SK-N-SH (cell line): ENCODE measurements around the gene CDKN2B-AS1. TPM values are rescaled to one million over a fixed set of nuclear protein-coding genes. Genes with fewer than 3 reads are reported as not detected.
A peak's percentile ranks its signal among the peaks of the same experiment; 100 is the strongest.

Experiments used
- CTCF ChIA-PET: fragments of 300-600, 350-600 bp; formaldehyde crosslinking; extraction: SDS; loops from one replicate; lab custom pipeline; 2021; lab: Yijun Ruan, JAX
- POLR2A ChIA-PET: fragments of 350-600 bp; sonication (Branson Sonifier 250); formaldehyde crosslinking; extraction: SDS; loops from one replicate; lab custom pipeline; 2020; ENCODE audit warnings: antibody characterized with exemption, inconsistent platforms; lab: Yijun Ruan, JAX
- DNase-seq: peaks from one replicate; pipeline ENCODE4 v3.0.0; 2012
- H2AFZ ChIP-seq: fragments of 200-600 bp; sonication (generic); 2 replicates; pipeline ENCODE4 v1.8.1; 2016; ENCODE audit warnings: antibody characterized with exemption, mild to moderate bottlenecking, low read depth
- H3F3A ChIP-seq: fragments of 200-600 bp; sonication (generic); replicated peaks from 2 replicates; pipeline ENCODE3; 2016; ENCODE audit warnings: antibody characterized with exemption, mild to moderate bottlenecking; ENCODE audit not compliant: insufficient read depth
- H3K27ac ChIP-seq, 2 experiments: fragments of 200-500 bp in 1 of 2; fragments of 200-600 bp in 1 of 2; sonication (Bioruptor generic) in 1 of 2; sonication (generic), shearing (Covaris generic) in 1 of 2; 2 replicates each; pipeline versions ENCODE4 v1.5.1 to v1.6.1; 2014 to 2016; ENCODE audit warnings: low read depth in 2 of 2, inconsistent platforms in 1 of 2, low read length in 1 of 2, mild to moderate bottlenecking in 1 of 2, mixed read lengths in 1 of 2
- H3K27me3 ChIP-seq: fragments of 200-600 bp; sonication (generic), shearing (Covaris generic); 2 replicates; pipeline ENCODE4 v1.6.1; 2016; ENCODE audit warnings: mixed run types; ENCODE audit not compliant: insufficient read depth
- H3K36me3 ChIP-seq, 2 experiments: fragments of 200-500 bp in 1 of 2; fragments of 200-600 bp in 1 of 2; sonication (Bioruptor generic) in 1 of 2; sonication (generic) in 1 of 2; replicated peaks in 1 of 2; 2 replicates each; pipeline versions ENCODE3 to v1.5.1; 2014 to 2016; ENCODE audit warnings: low read length in 1 of 2, mild to moderate bottlenecking in 1 of 2; ENCODE audit not compliant: insufficient read depth in 2 of 2, control insufficient read depth in 1 of 2
- H3K4me1 ChIP-seq, 2 experiments: fragments of 200-500 bp in 1 of 2; fragments of 200-600 bp in 1 of 2; sonication (Bioruptor generic) in 1 of 2; sonication (generic), shearing (Covaris generic) in 1 of 2; 2 replicates each; pipeline versions ENCODE4 v1.5.1 to v1.6.1; 2014 to 2016; ENCODE audit warnings: low read depth in 1 of 2, low read length in 1 of 2, mixed run types in 1 of 2; ENCODE audit not compliant: insufficient read depth in 2 of 2, control insufficient read depth in 1 of 2
- H3K4me2 ChIP-seq: fragments of 200-600 bp; sonication (generic), shearing (Covaris generic); 2 replicates; pipeline ENCODE4 v1.6.1; 2017; ENCODE audit warnings: mixed run types
- H3K4me3 ChIP-seq, 2 experiments: fragments of 200-500 bp in 1 of 2; fragments of 200-600 bp in 1 of 2; sonication (Bioruptor generic) in 1 of 2; sonication (generic), shearing (Covaris generic) in 1 of 2; 2 replicates each; pipeline versions ENCODE4 v1.5.1 to v1.8.1; 2014 to 2016; ENCODE audit warnings: low read depth in 2 of 2, inconsistent platforms in 1 of 2, low read length in 1 of 2, mild to moderate bottlenecking in 1 of 2, mixed read lengths in 1 of 2, moderate library complexity in 1 of 2
- H3K79me2 ChIP-seq: fragments of 200-600 bp; sonication (generic); 2 replicates; pipeline ENCODE4 v1.8.1; 2017; ENCODE audit warnings: mild to moderate bottlenecking; ENCODE audit not compliant: insufficient read depth
- H3K9ac ChIP-seq: fragments of 200-600 bp; sonication (generic); 2 replicates; pipeline ENCODE4 v1.6.1; 2017; ENCODE audit warnings: mixed run types
- H3K9me2 ChIP-seq: fragments of 200-600 bp; sonication (generic); 2 replicates; pipeline ENCODE4 v1.6.1; 2017; ENCODE audit warnings: mixed run types
- H3K9me3 ChIP-seq: fragments of 200-600 bp; sonication (generic); 2 replicates; pipeline ENCODE4 v1.6.1; 2017; ENCODE audit warnings: mixed run types, mild to moderate bottlenecking, moderate library complexity
- H4K20me1 ChIP-seq: fragments of 200-600 bp; sonication (generic); 2 replicates; pipeline ENCODE4 v1.6.1; 2017; ENCODE audit warnings: mild to moderate bottlenecking, mixed run types; ENCODE audit not compliant: insufficient read depth
- ELF1 ChIP-seq: IDR thresholded peaks from 2 replicates; pipeline ENCODE4 v1.4.0; 2012
- EP300 ChIP-seq, 2 experiments: IDR thresholded peaks; 2 replicates each; pipeline versions ENCODE4 v1.4.0 to v1.6.1; 2012; ENCODE audit warnings: borderline replicate concordance in 1 of 2, low read depth in 1 of 2, low read length in 1 of 2
- FOSL2 ChIP-seq: IDR thresholded peaks from 2 replicates; pipeline ENCODE4 v1.4.0; 2012; ENCODE audit warnings: low read depth, mild to moderate bottlenecking, moderate library complexity, borderline replicate concordance
- GABPA ChIP-seq: IDR thresholded peaks from 2 replicates; pipeline ENCODE4 v1.4.0; 2012; ENCODE audit warnings: low read depth, mild to moderate bottlenecking
- JUND ChIP-seq: IDR thresholded peaks from 2 replicates; pipeline ENCODE4 v1.4.0; 2012
- MEF2A ChIP-seq: IDR thresholded peaks from 2 replicates; pipeline ENCODE4 v1.4.0; 2012; ENCODE audit warnings: low read depth, borderline replicate concordance
- NFIC ChIP-seq: IDR thresholded peaks from 2 replicates; pipeline ENCODE4 v1.4.0; 2012; ENCODE audit warnings: borderline replicate concordance
- NRF1 ChIP-seq: IDR thresholded peaks from 2 replicates; pipeline ENCODE4 v1.6.1; 2012; ENCODE audit warnings: low read depth, mild to moderate bottlenecking, low read length
- POLR2AphosphoS5 ChIP-seq: IDR thresholded peaks from 2 replicates; pipeline ENCODE4 v1.6.1; 2012; ENCODE audit warnings: low read depth, low read length
- RCOR1 ChIP-seq: fragments of 150-350 bp; IDR thresholded peaks from 2 replicates; pipeline ENCODE4 v1.6.1; 2017; ENCODE audit warnings: antibody characterized with exemption, low read length
- RFX5 ChIP-seq: IDR thresholded peaks from 2 replicates; pipeline ENCODE4 v1.6.1; 2012; ENCODE audit warnings: mild to moderate bottlenecking, improper control_type of control experiment, low read length
- RXRA ChIP-seq: IDR thresholded peaks from 2 replicates; pipeline ENCODE4 v1.4.0; 2012; ENCODE audit warnings: low read depth, mild to moderate bottlenecking, borderline replicate concordance
- TAF1 ChIP-seq: IDR thresholded peaks from 2 replicates; pipeline ENCODE4 v1.6.1; 2012; ENCODE audit warnings: low read depth, mild to moderate bottlenecking, low read length, moderate library complexity, borderline replicate concordance
- TCF12 ChIP-seq: IDR thresholded peaks from 2 replicates; pipeline ENCODE4 v1.4.0; 2012
- TEAD4 ChIP-seq: IDR thresholded peaks from 2 replicates; pipeline ENCODE4 v1.4.0; 2012; ENCODE audit warnings: mild to moderate bottlenecking, borderline replicate concordance; ENCODE audit not compliant: insufficient read depth
- USF1 ChIP-seq: IDR thresholded peaks from 2 replicates; pipeline ENCODE4 v1.4.0; 2012; ENCODE audit warnings: low read depth, borderline replicate concordance
- USF2 ChIP-seq: fragments of 150-350 bp; IDR thresholded peaks from 2 replicates; pipeline ENCODE4 v1.6.1; 2017; ENCODE audit warnings: antibody characterized with exemption, low read length, low read depth, borderline replicate concordance
- WGBS: methylation state at CpG from one replicate; pipeline ENCODE4 v1.1.6; 2017; ENCODE audit warnings: low lambda C conversion rate; 5-methylcytosine and 5-hydroxymethylcytosine counted together
- polyA plus RNA-seq, 3 experiments: library from polyadenylated mRNA; depleted of rRNA; stranded (reverse); fragments of >200 nt; gene quantifications; 2 replicates each; pipeline ENCODE4 v1.2.3, GENCODE V29; 2012
- TF ChIP-seq, protein P1 (sequence below): IDR thresholded peaks from 2 replicates; pipeline ENCODE4 v1.6.1; 2012; ENCODE audit warnings: mild to moderate bottlenecking, low read depth, low read length, moderate library complexity
- TF ChIP-seq, protein P2 (sequence below): IDR thresholded peaks from 2 replicates; pipeline ENCODE4 v1.4.0; 2012; ENCODE audit warnings: low read depth, borderline replicate concordance

The CDKN2B-AS1 gene
- polyA plus RNA-seq, 1 of the 3 experiments (the other 2 are of a cell fraction), result 0.25 TPM

DNA sequence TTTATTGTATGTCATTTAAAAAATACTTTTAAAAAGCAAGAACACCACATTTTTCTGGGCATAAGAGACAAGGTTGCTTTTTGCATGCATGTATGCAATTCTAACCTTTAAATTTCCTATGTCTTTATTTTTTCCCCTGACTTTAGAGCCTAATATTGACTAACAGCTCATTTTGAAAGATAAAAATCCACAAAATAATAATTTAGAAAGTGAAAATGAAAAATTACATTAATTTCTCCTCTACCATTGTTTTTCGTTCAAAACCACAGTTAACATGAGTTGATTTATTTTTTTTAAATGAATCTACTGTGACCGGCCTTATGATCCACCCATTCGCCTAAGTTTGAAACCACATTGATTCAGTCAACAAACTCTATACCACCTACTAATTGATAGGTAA lies 152.0 kb downstream of the CDKN2B-AS1 start:
- no peaks in the 10 kb centered on the region for H3K4me1 ChIP-seq
- POLR2A ChIA-PET, result no interaction called here
- CTCF ChIA-PET, result interaction anchor here (0.6 to 0.7 kb wide), 2 partner anchors 69 to 786 kb away, joined by 3 read pairs; no protein-coding TSS in a partner anchor

DNA sequence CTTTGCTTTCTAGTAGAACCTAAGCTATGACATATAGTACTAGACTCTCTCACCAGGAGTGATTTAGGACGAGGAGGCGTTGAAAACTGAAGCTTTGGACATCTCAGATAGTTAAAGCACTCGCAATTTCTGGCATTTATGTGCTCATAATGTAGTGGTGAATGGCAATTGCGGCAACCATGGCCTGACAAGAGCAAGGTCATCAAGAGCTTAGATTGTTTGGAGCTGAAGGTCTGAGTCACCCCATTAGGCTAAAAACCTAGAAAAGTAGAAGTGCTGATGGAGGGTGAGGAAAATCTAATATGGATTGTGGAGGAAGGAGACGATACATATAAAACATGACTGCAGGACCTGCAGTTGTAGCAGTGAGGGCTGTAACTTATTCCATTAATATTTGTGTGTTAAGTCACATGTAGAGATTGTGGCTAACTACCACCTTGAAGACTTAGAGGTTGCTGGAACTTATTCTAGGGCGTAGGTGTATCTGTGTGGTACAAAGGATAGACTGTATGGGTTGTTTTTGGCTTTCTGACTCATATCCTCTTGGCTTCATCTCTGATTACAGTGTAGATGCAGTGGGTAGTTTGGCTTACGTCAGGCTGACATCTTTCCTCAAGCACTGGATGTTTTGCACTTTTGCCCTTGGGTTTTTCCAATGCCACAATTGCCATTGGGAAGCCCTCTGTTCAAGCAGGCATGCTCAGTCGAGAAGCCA lies 153.4 kb downstream of the CDKN2B-AS1 start:
- no peak for DNase-seq
- Histone ChIP-seq H3K79me2 (no peaks in the 10 kb centered on the region), H3K9me3 (no peaks in the 10 kb centered on the region), H3K9me2 (no peaks in the 10 kb centered on the region), H3K4me1 (no peaks in the 10 kb centered on the region), H3K27ac (peak overlapping the region in 1 of 2 experiments; percentile 58; a peak in 2 of 4 replicates), H3K4me2 (peak overlapping the region; percentile 18; the same call in 1 of the 2 replicates), H3K4me3 (no peak overlapping the region), H3F3A (peaks cover 6% of the 10 kb centered on the region), H4K20me1 (no peaks in the 10 kb centered on the region), H2AFZ (peak overlapping the region; percentile 18), H3K27me3 (no peaks in the 10 kb centered on the region), H3K36me3 (no peaks in the 10 kb centered on the region), H3K9ac (no peak overlapping the region)
- 9% methylated on average over 8 of the region's 8 CpGs for WGBS
- CTCF ChIA-PET, result interaction anchor here (0.8 to 0.9 kb wide), 2 partner anchors 30 to 85 kb away, joined by 3 read pairs; no protein-coding TSS in a partner anchor
- POLR2A ChIA-PET, result no interaction called here
- TF ChIP-seq TEAD4 (peak; percentile 40; the same call in 1 of the 2 replicates), GABPA (no peak), TCF12 (peak; percentile 87), ELF1 (no peak), RXRA (peak; percentile 66), NRF1 (no peak), FOSL2 (peak; percentile 82), USF1 (no peak), NFIC (peak; percentile 79), RCOR1 (no peak), RFX5 (no peak), MEF2A (peak; percentile 79; the same call in 1 of the 2 replicates), POLR2AphosphoS5 (no peak; the same call in 1 of the 2 replicates), USF2 (no peak), TAF1 (no peak), JUND (peak; percentile 83), EP300 (IDR thresholded peaks at IDR 0.05; ENCODE audit: borderline replicate concordance in 1 of 2, low read depth in 1 of 2, low read length in 1 of 2) (peak in 1 of 2 experiments; percentile 77; a peak in 1 of 4 replicates)
- TF ChIP-seq, protein P1, sequence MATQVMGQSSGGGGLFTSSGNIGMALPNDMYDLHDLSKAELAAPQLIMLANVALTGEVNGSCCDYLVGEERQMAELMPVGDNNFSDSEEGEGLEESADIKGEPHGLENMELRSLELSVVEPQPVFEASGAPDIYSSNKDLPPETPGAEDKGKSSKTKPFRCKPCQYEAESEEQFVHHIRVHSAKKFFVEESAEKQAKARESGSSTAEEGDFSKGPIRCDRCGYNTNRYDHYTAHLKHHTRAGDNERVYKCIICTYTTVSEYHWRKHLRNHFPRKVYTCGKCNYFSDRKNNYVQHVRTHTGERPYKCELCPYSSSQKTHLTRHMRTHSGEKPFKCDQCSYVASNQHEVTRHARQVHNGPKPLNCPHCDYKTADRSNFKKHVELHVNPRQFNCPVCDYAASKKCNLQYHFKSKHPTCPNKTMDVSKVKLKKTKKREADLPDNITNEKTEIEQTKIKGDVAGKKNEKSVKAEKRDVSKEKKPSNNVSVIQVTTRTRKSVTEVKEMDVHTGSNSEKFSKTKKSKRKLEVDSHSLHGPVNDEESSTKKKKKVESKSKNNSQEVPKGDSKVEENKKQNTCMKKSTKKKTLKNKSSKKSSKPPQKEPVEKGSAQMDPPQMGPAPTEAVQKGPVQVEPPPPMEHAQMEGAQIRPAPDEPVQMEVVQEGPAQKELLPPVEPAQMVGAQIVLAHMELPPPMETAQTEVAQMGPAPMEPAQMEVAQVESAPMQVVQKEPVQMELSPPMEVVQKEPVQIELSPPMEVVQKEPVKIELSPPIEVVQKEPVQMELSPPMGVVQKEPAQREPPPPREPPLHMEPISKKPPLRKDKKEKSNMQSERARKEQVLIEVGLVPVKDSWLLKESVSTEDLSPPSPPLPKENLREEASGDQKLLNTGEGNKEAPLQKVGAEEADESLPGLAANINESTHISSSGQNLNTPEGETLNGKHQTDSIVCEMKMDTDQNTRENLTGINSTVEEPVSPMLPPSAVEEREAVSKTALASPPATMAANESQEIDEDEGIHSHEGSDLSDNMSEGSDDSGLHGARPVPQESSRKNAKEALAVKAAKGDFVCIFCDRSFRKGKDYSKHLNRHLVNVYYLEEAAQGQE, result no peak

More for the DNA sequence above, 152.0 kb downstream of the CDKN2B-AS1 start:
- Histone ChIP-seq H3K9ac (no peak overlapping the region), H3F3A (peaks cover 18% of the 10 kb centered on the region), H3K27ac (no peak overlapping the region), H3K4me3 (no peak overlapping the region), H3K27me3 (no peaks in the 10 kb centered on the region), H3K4me2 (no peak overlapping the region), H3K9me2 (no peaks in the 10 kb centered on the region), H3K9me3 (no peaks in the 10 kb centered on the region), H3K79me2 (no peaks in the 10 kb centered on the region), H2AFZ (no peak overlapping the region), H3K36me3 (no peaks in the 10 kb centered on the region), H4K20me1 (no peaks in the 10 kb centered on the region)
- WGBS, result 59% methylated on average over 3 of the region's 3 CpGs
- TF ChIP-seq, protein P2, sequence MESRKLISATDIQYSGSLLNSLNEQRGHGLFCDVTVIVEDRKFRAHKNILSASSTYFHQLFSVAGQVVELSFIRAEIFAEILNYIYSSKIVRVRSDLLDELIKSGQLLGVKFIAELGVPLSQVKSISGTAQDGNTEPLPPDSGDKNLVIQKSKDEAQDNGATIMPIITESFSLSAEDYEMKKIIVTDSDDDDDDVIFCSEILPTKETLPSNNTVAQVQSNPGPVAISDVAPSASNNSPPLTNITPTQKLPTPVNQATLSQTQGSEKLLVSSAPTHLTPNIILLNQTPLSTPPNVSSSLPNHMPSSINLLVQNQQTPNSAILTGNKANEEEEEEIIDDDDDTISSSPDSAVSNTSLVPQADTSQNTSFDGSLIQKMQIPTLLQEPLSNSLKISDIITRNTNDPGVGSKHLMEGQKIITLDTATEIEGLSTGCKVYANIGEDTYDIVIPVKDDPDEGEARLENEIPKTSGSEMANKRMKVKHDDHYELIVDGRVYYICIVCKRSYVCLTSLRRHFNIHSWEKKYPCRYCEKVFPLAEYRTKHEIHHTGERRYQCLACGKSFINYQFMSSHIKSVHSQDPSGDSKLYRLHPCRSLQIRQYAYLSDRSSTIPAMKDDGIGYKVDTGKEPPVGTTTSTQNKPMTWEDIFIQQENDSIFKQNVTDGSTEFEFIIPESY, result no peak
- DNase-seq, result no peak
